Fibroblast of lung (primary cell): ENCODE data around the gene ZNF730. TPM values are rescaled to one million over a fixed set of nuclear protein-coding genes. Genes with fewer than 3 reads are reported as not detected.
A peak's percentile ranks its signal among the peaks of the same experiment; 100 is the strongest.
"Not testable (repeated sequence)": the region's sequence is repeated elsewhere in the genome, so short reads cannot be mapped to it uniquely, and the experiment has no call there.

ENCODE experiments used
- DNase-seq, 2 donors: peaks; one replicate each; pipeline versions ENCODE4 v3.0.0 to v3.0.0-alpha.2; 2010; ENCODE audit warnings: low read depth in 2 of 2
- H2AFZ ChIP-seq: 2 replicates; pipeline ENCODE4 v1.5.1; 2012; ENCODE audit warnings: low read length, control low read depth, inconsistent platforms
- H3K27ac ChIP-seq: 2 replicates; pipeline ENCODE4 v1.5.1; 2011; ENCODE audit warnings: low read length, control low read depth; ENCODE audit not compliant: insufficient read depth
- H3K27me3 ChIP-seq: 2 replicates; pipeline ENCODE4 v1.5.1; 2011; ENCODE audit warnings: mild to moderate bottlenecking, low read length; ENCODE audit not compliant: control insufficient read depth, insufficient read depth
- H3K36me3 ChIP-seq: 2 replicates; pipeline ENCODE4 v1.5.1; 2011; ENCODE audit warnings: low read length; ENCODE audit not compliant: control insufficient read depth, insufficient read depth
- H3K4me1 ChIP-seq: 2 replicates; pipeline ENCODE4 v1.5.1; 2011; ENCODE audit warnings: low read length; ENCODE audit not compliant: control insufficient read depth, insufficient read depth; ENCODE audit errors: extremely low read depth
- H3K4me2 ChIP-seq: 2 replicates; pipeline ENCODE4 v1.5.1; 2011; ENCODE audit warnings: low read length, control low read depth; ENCODE audit not compliant: insufficient read depth; ENCODE audit errors: extremely low read depth
- H3K4me3 ChIP-seq, 4 experiments: fragments of 200-600 bp in 1 of 4; sonication (generic) in 1 of 4; replicated peaks in 1 of 4; 2 replicates each; pipeline ENCODE4 v1.5.1; 2011 to 2016; ENCODE audit warnings: low read length in 4 of 4, low read depth in 3 of 4, mild to moderate bottlenecking in 3 of 4, control low read depth in 2 of 4, inconsistent platforms in 1 of 4, mixed read lengths in 1 of 4; ENCODE audit not compliant: insufficient read depth in 1 of 4; ENCODE audit errors: control extremely low read depth in 1 of 4
- H3K79me2 ChIP-seq: 2 replicates; pipeline ENCODE4 v1.5.1; 2012; ENCODE audit warnings: mild to moderate bottlenecking, low read length, inconsistent platforms; ENCODE audit not compliant: control insufficient read depth, insufficient read depth
- H3K9ac ChIP-seq: 2 replicates; pipeline ENCODE4 v1.5.1; 2011; ENCODE audit warnings: mild to moderate bottlenecking, low read length, control low read depth; ENCODE audit not compliant: insufficient read depth
- H3K9me3 ChIP-seq: 2 replicates; pipeline ENCODE4 v1.5.1; 2012; ENCODE audit warnings: low read depth, low read length; ENCODE audit not compliant: control insufficient read depth, insufficient read depth
- H4K20me1 ChIP-seq: 2 replicates; pipeline ENCODE4 v1.5.1; 2011; ENCODE audit warnings: low read length; ENCODE audit not compliant: control insufficient read depth, insufficient read depth; ENCODE audit errors: extremely low read depth
- CTCF ChIP-seq, 2 donors: IDR thresholded peaks in 1 of 2; conservative IDR thresholded peaks in 1 of 2; 1 replicate in 1 of 2; 2 replicates in 1 of 2; pipeline ENCODE4 v1.5.1; 2011 to 2012; ENCODE audit warnings: low read length in 2 of 2, control low read depth in 1 of 2, inconsistent platforms in 1 of 2, low read depth in 1 of 2, mild to moderate bottlenecking in 1 of 2
- EZH2 ChIP-seq: IDR thresholded peaks from 2 replicates; pipeline ENCODE4 v1.5.1; 2012; ENCODE audit warnings: low read length, control low read depth, mild to moderate bottlenecking; ENCODE audit errors: missing control alignments
- polyA plus RNA-seq, 2 donors: library from polyadenylated mRNA; depleted of rRNA in 1 of 2; stranded (reverse) in 1 of 2; unstranded in 1 of 2; fragments of >200 nt; gene quantifications; 2 replicates each; pipeline ENCODE4 v1.2.1, GENCODE V29; 2011 to 2012; ENCODE audit warnings: missing spikeins in 1 of 2
- total RNA-seq: library from RNA; depleted of rRNA; stranded (reverse); fragments of >200 nt; gene quantifications from 2 replicates; pipeline ENCODE4 v1.2.1, GENCODE V29; 2014

ZNF730 gene
- total and polyA plus RNA-seq, 2 donors (not counting 1 experiment from before 2014, with no cell fraction given): 0.66 to 1.3 TPM

- TF ChIP-seq CTCF (conservative IDR thresholded peaks at IDR 0.05 in 1 of 2, IDR thresholded peaks at IDR 0.05 in 1 of 2; ENCODE audit: low read depth in 1 of 2, low read length in 2 of 2) (no peak), EZH2 (no peak)
- Histone ChIP-seq H3K9me3 (no peaks in the 10 kb centered on the region), H3K79me2 (no peaks in the 10 kb centered on the region), H3K4me3 (peak overlapping the region; percentile 72 to 88 (median 82)), H2AFZ (peak overlapping the region; percentile 92), H3K36me3 (no peaks in the 10 kb centered on the region), H3K9ac (peak overlapping the region; percentile 62), H3K27me3 (no peaks in the 10 kb centered on the region), H3K4me1 (no peaks in the 10 kb centered on the region), H3K4me2 (peak overlapping the region; percentile 78), H3K27ac (peak overlapping the region; percentile 72), H4K20me1 (no peaks in the 10 kb centered on the region)
- DNase-seq: peak; percentile 76 to 80
Observed at GRCh38 chr19:23075031-23075733, 41.6 kb upstream of the ZNF730 start.

GRCh38 chr19:23077776-23078175 is 39.0 kb upstream of the ZNF730 start:
- not testable (repeated sequence) for H3K4me3 ChIP-seq, H3K4me1 ChIP-seq, H3K9me3 ChIP-seq, DNase-seq, H4K20me1 ChIP-seq, H3K79me2 ChIP-seq, H2AFZ ChIP-seq, H3K36me3 ChIP-seq, H3K9ac ChIP-seq, H3K27me3 ChIP-seq, H3K27ac ChIP-seq, H3K4me2 ChIP-seq

- Histone ChIP-seq H3K9me3 (no peaks in the 10 kb centered on the region), H3K79me2 (no peaks in the 10 kb centered on the region), H3K36me3 (no peaks in the 10 kb centered on the region), H3K4me1 (no peaks in the 10 kb centered on the region), H3K9ac (no peak overlapping the region), H4K20me1 (no peaks in the 10 kb centered on the region), H3K4me3 (no peak overlapping the region), H3K4me2 (no peak overlapping the region), H2AFZ (no peak overlapping the region), H3K27ac (no peak overlapping the region), H3K27me3 (no peaks in the 10 kb centered on the region)
- TF ChIP-seq CTCF (conservative IDR thresholded peaks at IDR 0.05 in 1 of 2, IDR thresholded peaks at IDR 0.05 in 1 of 2; ENCODE audit: low read depth in 1 of 2, low read length in 2 of 2): no peak
- TF ChIP-seq EZH2: no peak
- no peak for DNase-seq
Observed at GRCh38 chr19:23093832-23094231, 23.0 kb upstream of the ZNF730 start.
